HUES48 (cell line): Measurements from ENCODE around the gene EML1.

Source experiments
- H3K27ac ChIP-seq: one replicate; pipeline ENCODE4 v1.7.0; 2013; ENCODE audit warnings: low read depth, low read length, inconsistent platforms
- H3K27me3 ChIP-seq: 2 replicates; pipeline ENCODE4 v1.6.1; 2013; ENCODE audit warnings: mild to moderate bottlenecking, low read length; ENCODE audit not compliant: control insufficient read depth, insufficient read depth
- H3K36me3 ChIP-seq: 2 replicates; pipeline ENCODE4 v1.6.1; 2013; ENCODE audit warnings: low read length; ENCODE audit not compliant: control insufficient read depth, insufficient read depth
- H3K4me1 ChIP-seq: 2 replicates; pipeline ENCODE4 v1.6.1; 2013; ENCODE audit warnings: mild to moderate bottlenecking, low read length; ENCODE audit not compliant: control insufficient read depth, insufficient read depth
- H3K4me3 ChIP-seq: 2 replicates; pipeline ENCODE4 v1.5.1; 2013; ENCODE audit warnings: mild to moderate bottlenecking, low read depth, low read length
- H3K9ac ChIP-seq: 2 replicates; pipeline ENCODE4 v1.6.1; 2013; ENCODE audit warnings: mild to moderate bottlenecking, low read depth, low read length, moderate library complexity
- H3K9me3 ChIP-seq: 2 replicates; pipeline ENCODE4 v1.6.1; 2013; ENCODE audit warnings: low read length; ENCODE audit not compliant: control insufficient read depth, insufficient read depth

Gene EML1

GRCh38 chr14:99793213-99794150 is at the start of gene EML1:
TSS of gene EML1 (plus strand) at chr14:99793413. CDS start at chr14:99793477, 64 bp downstream.
- Histone ChIP-seq H3K36me3 (no peaks in the 10 kb centered on the region), H3K4me3 (peak within 1 kb of the TSS; percentile 91), H3K9ac (peak within 1 kb of the TSS; percentile 61; the same call in 1 of the 2 replicates), H3K27ac (peak within 1 kb of the TSS; percentile 56), H3K9me3 (no peaks in the 10 kb centered on the region), H3K27me3 (peaks cover 11% of the 10 kb centered on the region), H3K4me1 (peaks cover 19% of the 10 kb centered on the region)

- Histone ChIP-seq H3K27ac (peak overlapping the region; percentile 83), H3K9me3 (no peaks in the 10 kb centered on the region), H3K4me1 (peaks cover 26% of the 10 kb centered on the region), H3K36me3 (no peaks in the 10 kb centered on the region), H3K9ac (0 out of 2 replicates have a peak overlapping the region, but pooled peaks have one; percentile 17), H3K4me3 (peak overlapping the region; percentile 15; the same call in 1 of the 2 replicates), H3K27me3 (no peaks in the 10 kb centered on the region)
Measured at GRCh38 chr14:99744199-99744872, 48.9 kb upstream of the EML1 start.

- no peak overlapping the region for H3K9ac ChIP-seq
- peak overlapping the region; percentile 83 for H3K27ac ChIP-seq
- H3K27me3 ChIP-seq, result no peaks in the 10 kb centered on the region
- no peaks in the 10 kb centered on the region for H3K9me3 ChIP-seq
- peaks cover 26% of the 10 kb centered on the region for H3K4me1 ChIP-seq
- no peak overlapping the region for H3K4me3 ChIP-seq
- H3K36me3 ChIP-seq, result no peaks in the 10 kb centered on the region
Measured at GRCh38 chr14:99744873-99745224, 48.4 kb upstream of the EML1 start.

GRCh38 chr14:99745307-99745951 is 47.8 kb upstream of the EML1 start:
- Histone ChIP-seq H3K9ac (no peak overlapping the region), H3K36me3 (no peaks in the 10 kb centered on the region), H3K27ac (peak overlapping the region; percentile 83), H3K4me3 (no peak overlapping the region), H3K9me3 (no peaks in the 10 kb centered on the region), H3K27me3 (no peaks in the 10 kb centered on the region), H3K4me1 (peaks cover 26% of the 10 kb centered on the region)

- no peaks in the 10 kb centered on the region for H3K27me3 ChIP-seq
- H3K9me3 ChIP-seq, result no peaks in the 10 kb centered on the region
- H3K4me1 ChIP-seq, result peaks cover 26% of the 10 kb centered on the region
- no peak overlapping the region for H3K4me3 ChIP-seq
- no peak overlapping the region for H3K9ac ChIP-seq
- no peaks in the 10 kb centered on the region for H3K36me3 ChIP-seq
- H3K27ac ChIP-seq, result no peak overlapping the region
Measured at GRCh38 chr14:99747167-99747566, 46.0 kb upstream of the EML1 start.

GRCh38 chr14:99747582-99748330 is 45.5 kb upstream of the EML1 start:
- Histone ChIP-seq H3K27me3 (no peaks in the 10 kb centered on the region), H3K4me1 (peaks cover 32% of the 10 kb centered on the region), H3K27ac (no peak overlapping the region), H3K9ac (no peak overlapping the region), H3K4me3 (no peak overlapping the region), H3K36me3 (no peaks in the 10 kb centered on the region), H3K9me3 (no peaks in the 10 kb centered on the region)

- Histone ChIP-seq H3K4me3 (no peak overlapping the region), H3K36me3 (no peaks in the 10 kb centered on the region), H3K27me3 (no peaks in the 10 kb centered on the region), H3K4me1 (peaks cover 37% of the 10 kb centered on the region), H3K9ac (no peak overlapping the region), H3K27ac (no peak overlapping the region), H3K9me3 (no peaks in the 10 kb centered on the region)
Measured at GRCh38 chr14:99748529-99748928, 44.7 kb upstream of the EML1 start.

GRCh38 chr14:99749142-99749541 is 44.1 kb upstream of the EML1 start:
- Histone ChIP-seq H3K27me3 (no peaks in the 10 kb centered on the region), H3K27ac (no peak overlapping the region), H3K4me1 (peaks cover 35% of the 10 kb centered on the region)

GRCh38 chr14:99749763-99750715 is 43.2 kb upstream of the EML1 start:
- Histone ChIP-seq H3K9ac (no peak overlapping the region), H3K27ac (no peak overlapping the region), H3K27me3 (no peaks in the 10 kb centered on the region), H3K4me1 (peaks cover 28% of the 10 kb centered on the region), H3K36me3 (no peaks in the 10 kb centered on the region), H3K4me3 (no peak overlapping the region), H3K9me3 (no peaks in the 10 kb centered on the region)

More at GRCh38 chr14:99749142-99749541, 44.1 kb upstream of the EML1 start:
- no peak overlapping the region for H3K9ac ChIP-seq
- no peak overlapping the region for H3K4me3 ChIP-seq
- no peaks in the 10 kb centered on the region for H3K9me3 ChIP-seq
- no peaks in the 10 kb centered on the region for H3K36me3 ChIP-seq
